GM19240 (cell line): ENCODE data around the gene MCM6.

ENCODE experiments used
- DNase-seq: peaks from one replicate; pipeline ENCODE4 v3.0.0; 2011; ENCODE audit warnings: low spot score; ENCODE audit not compliant: insufficient read length

Gene MCM6

GRCh38 chr2:135790423-135790822, 85.8 kb downstream of the MCM6 start:
- DNase-seq = no peak
